Measurements from ENCODE around the gene ATG9B. TPM values are rescaled to one million over a fixed set of nuclear protein-coding genes. Genes with fewer than 3 reads are reported as not detected.
"Not testable (repeated sequence)": the region's sequence is repeated elsewhere in the genome, so short reads cannot be mapped to it uniquely, and the experiment has no call there.

The ATG9B gene
- total and polyA plus RNA-seq, 4 donors = 0.78 to 2.8 (median 1.5) TPM

GRCh38 chr7:151045967-151046366 is 21.7 kb upstream of the ATG9B start:
- H3K9ac ChIP-seq (ENCODE audit: insufficient read depth in 1 of 2, low read length in 2 of 2) = no peak overlapping the region
- ATAC-seq (ENCODE audit: insufficient read depth, low FRiP score) (no peak), DNase-seq (no peak)
- no peak overlapping the region for H3K27ac ChIP-seq (ENCODE audit: low read depth in 1 of 2, low read length in 1 of 2)
- H3K9me3 ChIP-seq (ENCODE audit: control insufficient read depth in 4 of 4, insufficient read depth in 3 of 4, low read length in 3 of 4) = peaks cover 0 to 2% (median 0%) of the 10 kb centered on the region in 4 donors
- H3K36me3 ChIP-seq (ENCODE audit: control insufficient read depth in 4 of 4, insufficient read depth in 4 of 4, low read length in 4 of 4) = peaks cover 0 to 12% (median 3%) of the 10 kb centered on the region in 4 donors
- peaks cover 0 to 26% (median 2%) of the 10 kb centered on the region in 5 donors for H3K4me1 ChIP-seq (ENCODE audit: control insufficient read depth in 5 of 5, insufficient read depth in 5 of 5, low read length in 5 of 5)
- no peak overlapping the region for H3K4me3 ChIP-seq
- peaks cover 0 to 5% (median 0%) of the 10 kb centered on the region in 3 donors for H3K27me3 ChIP-seq (ENCODE audit: control insufficient read depth in 3 of 3, insufficient read depth in 3 of 3, low read length in 2 of 3)
- 89 to 94% methylated on average over 9 of the region's 9 CpGs for WGBS, 2 donors
- TF ChIP-seq, protein P1, sequence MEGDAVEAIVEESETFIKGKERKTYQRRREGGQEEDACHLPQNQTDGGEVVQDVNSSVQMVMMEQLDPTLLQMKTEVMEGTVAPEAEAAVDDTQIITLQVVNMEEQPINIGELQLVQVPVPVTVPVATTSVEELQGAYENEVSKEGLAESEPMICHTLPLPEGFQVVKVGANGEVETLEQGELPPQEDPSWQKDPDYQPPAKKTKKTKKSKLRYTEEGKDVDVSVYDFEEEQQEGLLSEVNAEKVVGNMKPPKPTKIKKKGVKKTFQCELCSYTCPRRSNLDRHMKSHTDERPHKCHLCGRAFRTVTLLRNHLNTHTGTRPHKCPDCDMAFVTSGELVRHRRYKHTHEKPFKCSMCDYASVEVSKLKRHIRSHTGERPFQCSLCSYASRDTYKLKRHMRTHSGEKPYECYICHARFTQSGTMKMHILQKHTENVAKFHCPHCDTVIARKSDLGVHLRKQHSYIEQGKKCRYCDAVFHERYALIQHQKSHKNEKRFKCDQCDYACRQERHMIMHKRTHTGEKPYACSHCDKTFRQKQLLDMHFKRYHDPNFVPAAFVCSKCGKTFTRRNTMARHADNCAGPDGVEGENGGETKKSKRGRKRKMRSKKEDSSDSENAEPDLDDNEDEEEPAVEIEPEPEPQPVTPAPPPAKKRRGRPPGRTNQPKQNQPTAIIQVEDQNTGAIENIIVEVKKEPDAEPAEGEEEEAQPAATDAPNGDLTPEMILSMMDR (IDR thresholded peaks at IDR 0.05; ENCODE audit: control extremely low read depth, extremely low read depth) = no peak

DNA sequence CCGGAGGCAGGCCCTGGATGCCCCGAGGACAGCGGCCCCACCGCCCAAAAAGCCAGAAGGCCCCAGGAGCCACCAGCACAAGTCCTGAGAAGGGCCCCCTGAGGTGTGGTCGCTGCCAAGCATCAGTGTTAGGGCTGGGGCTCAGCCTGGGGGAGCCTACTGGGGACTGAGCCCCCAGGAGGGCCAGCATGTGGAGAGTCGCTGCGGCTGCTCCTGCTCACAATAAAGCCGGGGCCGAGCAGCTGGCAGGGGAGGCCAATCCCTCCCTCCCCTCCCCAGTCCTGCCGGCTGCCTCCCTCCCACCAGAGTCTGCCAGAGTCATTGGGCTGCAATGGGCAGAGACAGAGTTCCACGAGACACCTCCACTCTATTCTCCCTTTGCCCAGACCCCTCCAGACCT is 21.0 kb upstream of the ATG9B start:
- ATAC-seq (ENCODE audit: insufficient read depth, low FRiP score) (no peak), DNase-seq (no peak)
- no peak overlapping the region for H3K9ac ChIP-seq (ENCODE audit: insufficient read depth in 1 of 2, low read length in 2 of 2)
- no peak overlapping the region for H3K4me3 ChIP-seq
- no peaks in the 10 kb centered on the region for H3K27me3 ChIP-seq (ENCODE audit: control insufficient read depth in 3 of 3, insufficient read depth in 3 of 3, low read length in 2 of 3)
- H3K27ac ChIP-seq (ENCODE audit: low read depth in 1 of 2, low read length in 1 of 2) = no peak overlapping the region
- peaks cover 0 to 26% (median 0%) of the 10 kb centered on the region in 5 donors for H3K4me1 ChIP-seq (ENCODE audit: control insufficient read depth in 5 of 5, insufficient read depth in 5 of 5, low read length in 5 of 5)
- H3K36me3 ChIP-seq (ENCODE audit: control insufficient read depth in 4 of 4, insufficient read depth in 4 of 4, low read length in 4 of 4) = peaks cover 0 to 12% (median 3%) of the 10 kb centered on the region in 4 donors
- TF ChIP-seq, protein P1 (IDR thresholded peaks at IDR 0.05; ENCODE audit: control extremely low read depth, extremely low read depth) = no peak
- peaks cover 0 to 2% (median 0%) of the 10 kb centered on the region in 4 donors for H3K9me3 ChIP-seq (ENCODE audit: control insufficient read depth in 4 of 4, insufficient read depth in 3 of 4, low read length in 3 of 4)
- WGBS, 2 donors = 91% methylated on average over 11 of the region's 11 CpGs

GRCh38 chr7:151043959-151044358 is 19.7 kb upstream of the ATG9B start:
- Histone ChIP-seq H3K9me3 (ENCODE audit: control insufficient read depth in 4 of 4, insufficient read depth in 3 of 4, low read length in 3 of 4) (peaks cover 0 to 2% (median 0%) of the 10 kb centered on the region in 4 donors), H3K27me3 (ENCODE audit: control insufficient read depth in 3 of 3, insufficient read depth in 3 of 3, low read length in 2 of 3) (no peaks in the 10 kb centered on the region), H3K4me1 (ENCODE audit: control insufficient read depth in 5 of 5, insufficient read depth in 5 of 5, low read length in 5 of 5) (peaks cover 0 to 34% (median 3%) of the 10 kb centered on the region in 5 donors), H3K9ac (ENCODE audit: insufficient read depth in 1 of 2, low read length in 2 of 2) (no peak overlapping the region), H3K4me3 (no peak overlapping the region), H3K36me3 (ENCODE audit: control insufficient read depth in 4 of 4, insufficient read depth in 4 of 4, low read length in 4 of 4) (peaks cover 0 to 12% (median 3%) of the 10 kb centered on the region in 4 donors), H3K27ac (ENCODE audit: low read depth in 1 of 2, low read length in 1 of 2) (no peak overlapping the region)
- ATAC-seq (ENCODE audit: insufficient read depth, low FRiP score) (no peak), DNase-seq (no peak)
- TF ChIP-seq, protein P1 (IDR thresholded peaks at IDR 0.05; ENCODE audit: control extremely low read depth, extremely low read depth) = no peak
- WGBS, 2 donors = 97% methylated on average over 20 of the region's 20 CpGs

GRCh38 chr7:151043449-151043848 is 19.2 kb upstream of the ATG9B start:
- not testable (repeated sequence) for H3K4me3 ChIP-seq; ATAC-seq (ENCODE audit: insufficient read depth, low FRiP score); H3K9ac ChIP-seq (ENCODE audit: insufficient read depth in 1 of 2, low read length in 2 of 2); DNase-seq; H3K27ac ChIP-seq (ENCODE audit: low read depth in 1 of 2, low read length in 1 of 2); H3K9me3 ChIP-seq (ENCODE audit: control insufficient read depth in 4 of 4, insufficient read depth in 3 of 4, low read length in 3 of 4); H3K27me3 ChIP-seq (ENCODE audit: control insufficient read depth in 3 of 3, insufficient read depth in 3 of 3, low read length in 2 of 3)
- WGBS, 2 donors = 89% methylated on average over 10 of the region's 10 CpGs
- Histone ChIP-seq H3K36me3 (ENCODE audit: control insufficient read depth in 4 of 4, insufficient read depth in 4 of 4, low read length in 4 of 4) (peaks cover 0 to 12% (median 3%) of the 10 kb centered on the region in 4 donors), H3K4me1 (ENCODE audit: control insufficient read depth in 5 of 5, insufficient read depth in 5 of 5, low read length in 5 of 5) (peaks cover 0 to 34% (median 7%) of the 10 kb centered on the region in 5 donors)
